GM18508 (cell line): ENCODE data around the gene FGF5.

ENCODE experiments used
- ATAC-seq: cut with Tn5 transposase; IDR thresholded peaks from one replicate; pipeline ENCODE4 v1.9.1; 2021; ENCODE audit warnings: moderate number of reproducible peaks; ENCODE audit not compliant: insufficient read depth, unreplicated experiment

FGF5 gene

GRCh38 chr4:80252953-80253352 is 13.5 kb upstream of the FGF5 start:
- ATAC-seq, result no peak

GRCh38 chr4:80253510-80253909 is 13.0 kb upstream of the FGF5 start:
- no peak for ATAC-seq

GRCh38 chr4:80254114-80254513 is 12.3 kb upstream of the FGF5 start:
- ATAC-seq, result no peak

GRCh38 chr4:80255329-80256095 is 11.0 kb upstream of the FGF5 start:
- ATAC-seq, result no peak

GRCh38 chr4:80257851-80258250 is 8.6 kb upstream of the FGF5 start:
- ATAC-seq, result no peak

GRCh38 chr4:80259012-80259411 is 7.5 kb upstream of the FGF5 start:
- ATAC-seq, result no peak

GRCh38 chr4:80259817-80260216 is 6.6 kb upstream of the FGF5 start:
- ATAC-seq, result no peak

GRCh38 chr4:80261989-80262600 is 4.4 kb upstream of the FGF5 start:
- ATAC-seq, result no peak

GRCh38 chr4:80263541-80264351 is 2.7 kb upstream of the FGF5 start:
- no peak for ATAC-seq

GRCh38 chr4:80264352-80264647 is 2.2 kb upstream of the FGF5 start:
- ATAC-seq, result no peak

GRCh38 chr4:80264825-80265224 is 1.6 kb upstream of the FGF5 start:
- ATAC-seq, result no peak

- ATAC-seq, result no peak
Measured at GRCh38 chr4:80265571-80266252, 752 bp upstream of the FGF5 start.

GRCh38 chr4:80266902-80267380 is 477 bp downstream of the FGF5 start:
- no peak for ATAC-seq

GRCh38 chr4:80268081-80268823 is 1.8 kb downstream of the FGF5 start:
- no peak for ATAC-seq

- no peak for ATAC-seq
Measured at GRCh38 chr4:80268936-80269335, 2.5 kb downstream of the FGF5 start.

- ATAC-seq, result no peak
Measured at GRCh38 chr4:80270321-80270720, 3.9 kb downstream of the FGF5 start.

GRCh38 chr4:80270868-80271267 is 4.4 kb downstream of the FGF5 start:
- ATAC-seq, result no peak

GRCh38 chr4:80271801-80272200 is 5.3 kb downstream of the FGF5 start:
- ATAC-seq, result no peak

GRCh38 chr4:80276931-80277330 is 10.5 kb downstream of the FGF5 start:
- no peak for ATAC-seq

GRCh38 chr4:80279751-80280150 is 13.3 kb downstream of the FGF5 start:
- no peak for ATAC-seq
